ENCODE measurements around the gene FNIP2. TPM values are rescaled to one million over a fixed set of nuclear protein-coding genes. Genes with fewer than 3 reads are reported as not detected.

The FNIP2 gene
- total and polyA plus RNA-seq, 8 donors = 4.8 to 109 (median 28.9) TPM

DNA sequence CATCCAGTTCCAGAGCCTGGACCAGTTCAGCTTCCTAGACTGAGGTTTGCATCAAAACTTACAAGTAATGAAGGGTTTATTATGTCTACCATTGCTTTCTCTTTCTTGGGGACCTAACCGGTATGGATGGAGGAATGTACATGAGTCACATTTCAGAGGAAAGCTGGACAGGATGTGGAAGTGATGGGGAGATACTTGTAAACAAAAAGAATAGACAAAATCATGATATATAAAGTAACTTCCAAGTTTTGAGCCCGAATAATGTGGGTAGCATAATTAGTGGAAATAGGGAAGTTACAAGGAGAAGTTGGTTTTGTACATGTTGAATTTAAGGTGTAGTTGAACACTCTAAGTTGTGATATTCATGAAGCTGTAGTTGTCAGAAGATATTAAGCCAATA is 15.0 kb downstream of the FNIP2 start:
- WGBS, 5 donors = 25 to 47% (median 35%) methylated on average over 2 of the region's 2 CpGs
- Histone ChIP-seq H3K27ac (peak overlapping the region; percentile 31 to 75 (median 68)), H3K4me1 (peaks cover 46 to 89% (median 80%) of the 10 kb centered on the region in 4 donors)

DNA sequence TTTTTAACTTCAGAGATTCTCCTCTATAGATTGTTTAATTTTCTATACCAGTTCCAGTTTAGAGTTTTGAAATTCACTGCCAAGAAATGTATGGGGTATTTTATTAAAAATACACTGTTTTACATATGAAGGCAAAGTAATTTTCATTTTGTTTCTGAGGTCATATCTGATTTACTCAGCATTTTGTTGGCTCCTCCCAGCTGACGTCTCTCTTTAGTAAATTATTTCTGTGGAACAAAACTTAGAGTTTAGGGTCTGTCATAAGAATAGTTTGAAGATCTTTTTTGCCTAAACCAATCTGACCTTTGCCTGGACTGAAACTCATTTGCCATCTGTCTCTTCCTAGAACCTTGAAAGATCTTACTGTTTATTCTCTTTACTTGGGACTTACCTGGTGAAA is 16.9 kb downstream of the FNIP2 start:
- no peak overlapping the region for H3K4me3 ChIP-seq
- H3K27ac ChIP-seq = peak overlapping the region in 4 of 5 donors; percentile 20 to 69 (median 54)
- no peak for DNase-seq
- 9 to 32% (median 11%) methylated on average over 1 of the region's 1 CpG for WGBS, 5 donors
- no peaks in the 10 kb centered on the region for H3K36me3 ChIP-seq
- TF ChIP-seq EP300 (IDR thresholded peaks at IDR 0.05) (no peak), POLR2A (IDR thresholded peaks at IDR 0.05) (no peak), POLR2AphosphoS5 (IDR thresholded peaks at IDR 0.05) (no peak)
- TF ChIP-seq, protein P1, sequence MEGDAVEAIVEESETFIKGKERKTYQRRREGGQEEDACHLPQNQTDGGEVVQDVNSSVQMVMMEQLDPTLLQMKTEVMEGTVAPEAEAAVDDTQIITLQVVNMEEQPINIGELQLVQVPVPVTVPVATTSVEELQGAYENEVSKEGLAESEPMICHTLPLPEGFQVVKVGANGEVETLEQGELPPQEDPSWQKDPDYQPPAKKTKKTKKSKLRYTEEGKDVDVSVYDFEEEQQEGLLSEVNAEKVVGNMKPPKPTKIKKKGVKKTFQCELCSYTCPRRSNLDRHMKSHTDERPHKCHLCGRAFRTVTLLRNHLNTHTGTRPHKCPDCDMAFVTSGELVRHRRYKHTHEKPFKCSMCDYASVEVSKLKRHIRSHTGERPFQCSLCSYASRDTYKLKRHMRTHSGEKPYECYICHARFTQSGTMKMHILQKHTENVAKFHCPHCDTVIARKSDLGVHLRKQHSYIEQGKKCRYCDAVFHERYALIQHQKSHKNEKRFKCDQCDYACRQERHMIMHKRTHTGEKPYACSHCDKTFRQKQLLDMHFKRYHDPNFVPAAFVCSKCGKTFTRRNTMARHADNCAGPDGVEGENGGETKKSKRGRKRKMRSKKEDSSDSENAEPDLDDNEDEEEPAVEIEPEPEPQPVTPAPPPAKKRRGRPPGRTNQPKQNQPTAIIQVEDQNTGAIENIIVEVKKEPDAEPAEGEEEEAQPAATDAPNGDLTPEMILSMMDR (IDR thresholded peaks at IDR 0.05) = no peak
- peaks cover 49 to 87% (median 78%) of the 10 kb centered on the region in 4 donors for H3K4me1 ChIP-seq
- H3K27me3 ChIP-seq = no peaks in the 10 kb centered on the region
- intact Hi-C loops (cut with DNase I; ENCODE audit: low total_unique reads) = no loop called here
- no peaks in the 10 kb centered on the region for H3K9me3 ChIP-seq

More for the DNA sequence above, 15.0 kb downstream of the FNIP2 start:
- no peaks in the 10 kb centered on the region for H3K27me3 ChIP-seq
- TF ChIP-seq POLR2AphosphoS5 (IDR thresholded peaks at IDR 0.05) = no peak
- no peak for TF ChIP-seq EP300 (IDR thresholded peaks at IDR 0.05)
- TF ChIP-seq POLR2A (IDR thresholded peaks at IDR 0.05) = no peak
- TF ChIP-seq, protein P1 (IDR thresholded peaks at IDR 0.05) = no peak
- no peaks in the 10 kb centered on the region for H3K9me3 ChIP-seq
- no peak overlapping the region for H3K4me3 ChIP-seq
- no peaks in the 10 kb centered on the region for H3K36me3 ChIP-seq
- no peak for DNase-seq
- intact Hi-C loops (cut with DNase I; ENCODE audit: low total_unique reads) = no loop called here

DNA sequence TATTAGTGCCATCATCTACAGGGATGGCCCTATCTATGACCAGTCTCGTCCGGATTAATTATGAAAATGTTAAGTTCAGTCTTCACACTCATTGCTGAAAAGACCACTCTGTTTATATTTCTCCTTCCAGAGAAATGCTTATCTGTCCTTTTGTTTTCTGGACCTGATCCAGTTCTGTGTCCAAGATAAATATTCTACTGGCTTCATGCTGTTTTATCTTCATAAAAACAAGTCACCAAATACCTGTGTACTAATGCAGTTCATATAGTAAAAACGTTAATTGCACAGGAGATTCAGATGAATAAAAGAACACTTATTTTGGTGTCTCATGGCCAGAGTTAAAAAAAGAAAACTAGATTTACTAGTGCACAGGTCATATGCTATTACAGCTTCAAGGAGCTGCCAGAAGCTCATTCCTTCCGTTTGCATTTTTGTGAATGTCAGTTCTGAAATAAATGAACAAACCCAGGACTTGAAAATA is 17.3 kb downstream of the FNIP2 start:
- H3K27ac ChIP-seq = peak overlapping the region in 4 of 5 donors; percentile 20 to 69 (median 54)
- H3K27me3 ChIP-seq = no peaks in the 10 kb centered on the region
- peak in 1 of 2 donors; percentile 54 for DNase-seq
- intact Hi-C loops (cut with DNase I; ENCODE audit: low total_unique reads) = no loop called here
- 10 to 24% (median 11%) methylated on average over 4 of the region's 4 CpGs for WGBS, 5 donors
- peaks cover 49 to 90% (median 76%) of the 10 kb centered on the region in 4 donors for H3K4me1 ChIP-seq
- TF ChIP-seq POLR2AphosphoS5 (IDR thresholded peaks at IDR 0.05) = no peak
- no peak overlapping the region for H3K4me3 ChIP-seq
- no peaks in the 10 kb centered on the region for H3K9me3 ChIP-seq
- H3K36me3 ChIP-seq = no peaks in the 10 kb centered on the region

DNA sequence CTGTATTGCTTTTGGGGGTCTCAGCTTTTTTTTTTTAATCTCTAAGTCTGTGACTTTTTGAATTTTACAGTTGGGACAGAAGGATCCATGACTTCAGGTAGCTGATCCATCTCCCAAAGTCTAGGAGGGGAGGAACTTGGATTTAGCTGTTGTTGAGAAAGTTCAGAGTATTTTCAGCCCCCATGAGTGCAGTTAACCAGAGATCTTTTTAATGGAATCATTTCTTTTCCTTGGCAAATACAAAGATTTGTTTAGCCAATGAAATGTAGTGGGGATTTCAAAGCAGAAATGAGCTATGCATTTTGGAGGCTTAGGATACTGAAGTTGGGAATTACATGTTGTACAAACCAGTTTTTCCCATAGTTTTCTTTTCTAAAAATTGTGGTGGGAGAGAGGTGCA is 18.1 kb downstream of the FNIP2 start:
- intact Hi-C loops (cut with DNase I; ENCODE audit: low total_unique reads) = no loop called here
- TF ChIP-seq, protein P1 (IDR thresholded peaks at IDR 0.05) = no peak
- no peak for TF ChIP-seq POLR2A (IDR thresholded peaks at IDR 0.05)
- TF ChIP-seq EP300 (IDR thresholded peaks at IDR 0.05) = no peak
- no peak for TF ChIP-seq POLR2AphosphoS5 (IDR thresholded peaks at IDR 0.05)
- Histone ChIP-seq H3K4me1 (peaks cover 48 to 91% (median 74%) of the 10 kb centered on the region in 4 donors), H3K36me3 (no peaks in the 10 kb centered on the region), H3K9me3 (no peaks in the 10 kb centered on the region), H3K27ac (peak overlapping the region in 2 of 5 donors; percentile 58 to 69), H3K4me3 (no peak overlapping the region), H3K27me3 (no peaks in the 10 kb centered on the region)
- no peak for DNase-seq

DNA sequence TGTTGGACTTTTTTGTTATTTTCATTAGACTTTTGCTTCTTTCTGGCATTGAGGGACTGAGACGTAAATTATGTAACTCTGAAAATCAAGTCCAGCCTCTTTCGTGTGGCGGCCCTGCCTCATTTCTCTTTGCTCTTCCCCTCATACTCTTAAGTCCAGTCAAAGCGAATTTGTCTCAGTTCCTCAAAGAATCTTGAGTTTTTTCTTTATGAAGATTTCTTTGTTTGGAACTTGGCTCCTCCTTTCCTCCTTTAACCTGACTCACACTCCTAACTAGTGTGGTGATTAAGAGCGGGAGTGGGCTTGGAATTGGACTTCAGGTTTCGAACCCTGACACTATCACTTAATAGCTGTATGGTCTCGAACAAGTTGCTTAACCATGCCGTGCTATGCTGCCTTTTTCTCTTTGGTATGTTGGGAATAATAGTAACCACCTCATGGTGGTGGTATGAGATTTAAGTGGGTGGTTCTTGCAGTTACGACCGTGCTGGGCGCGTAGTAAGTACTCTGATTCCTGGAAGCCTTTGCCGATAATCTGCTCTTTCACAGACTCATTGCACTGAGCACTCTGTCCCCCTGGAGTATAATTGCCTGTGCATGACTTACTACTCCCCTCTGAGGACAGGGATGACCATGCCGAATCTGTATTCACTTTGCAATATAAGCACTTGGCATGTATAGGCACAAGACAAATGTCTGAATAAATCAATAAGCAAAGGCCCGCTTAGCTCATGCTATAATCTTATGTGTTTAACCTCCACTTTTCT is 19.1 kb downstream of the FNIP2 start:
- Histone ChIP-seq H3K4me3 (no peak overlapping the region), H3K27ac (peak overlapping the region in 2 of 5 donors; percentile 25 to 58), H3K27me3 (no peaks in the 10 kb centered on the region), H3K4me1 (peaks cover 44 to 91% (median 68%) of the 10 kb centered on the region in 4 donors), H3K36me3 (no peaks in the 10 kb centered on the region), H3K9me3 (no peaks in the 10 kb centered on the region)
- WGBS, 5 donors = 87 to 95% (median 92%) methylated on average over 15 of the region's 15 CpGs
- DNase-seq = no peak
- intact Hi-C loops (cut with DNase I; ENCODE audit: low total_unique reads) = no loop called here
- TF ChIP-seq POLR2AphosphoS5 (IDR thresholded peaks at IDR 0.05) (no peak), POLR2A (IDR thresholded peaks at IDR 0.05) (no peak), EP300 (IDR thresholded peaks at IDR 0.05) (no peak)
- TF ChIP-seq, protein P1 (IDR thresholded peaks at IDR 0.05) = no peak
